C4-2B (cell line): ENCODE measurements around the gene SYT1.

Experiments used
- H3K27ac ChIP-seq: fragments of 450-650 bp; 2 replicates; pipeline ENCODE4 v1.5.1; 2017
- ZFX ChIP-seq: fragments of 450-650 bp; IDR thresholded peaks from 2 replicates; pipeline ENCODE4 v1.6.1; 2017
- TF ChIP-seq, protein P1 (sequence below): fragments of 450-650 bp; conservative IDR thresholded peaks from 2 replicates; pipeline ENCODE4 v1.5.1; 2017; ENCODE audit warnings: mild to moderate bottlenecking

SYT1 gene

GRCh38 chr12:79326663-79327062 is 462.1 kb downstream of the SYT1 start:
- TF ChIP-seq ZFX = no peak
- TF ChIP-seq, protein P1, sequence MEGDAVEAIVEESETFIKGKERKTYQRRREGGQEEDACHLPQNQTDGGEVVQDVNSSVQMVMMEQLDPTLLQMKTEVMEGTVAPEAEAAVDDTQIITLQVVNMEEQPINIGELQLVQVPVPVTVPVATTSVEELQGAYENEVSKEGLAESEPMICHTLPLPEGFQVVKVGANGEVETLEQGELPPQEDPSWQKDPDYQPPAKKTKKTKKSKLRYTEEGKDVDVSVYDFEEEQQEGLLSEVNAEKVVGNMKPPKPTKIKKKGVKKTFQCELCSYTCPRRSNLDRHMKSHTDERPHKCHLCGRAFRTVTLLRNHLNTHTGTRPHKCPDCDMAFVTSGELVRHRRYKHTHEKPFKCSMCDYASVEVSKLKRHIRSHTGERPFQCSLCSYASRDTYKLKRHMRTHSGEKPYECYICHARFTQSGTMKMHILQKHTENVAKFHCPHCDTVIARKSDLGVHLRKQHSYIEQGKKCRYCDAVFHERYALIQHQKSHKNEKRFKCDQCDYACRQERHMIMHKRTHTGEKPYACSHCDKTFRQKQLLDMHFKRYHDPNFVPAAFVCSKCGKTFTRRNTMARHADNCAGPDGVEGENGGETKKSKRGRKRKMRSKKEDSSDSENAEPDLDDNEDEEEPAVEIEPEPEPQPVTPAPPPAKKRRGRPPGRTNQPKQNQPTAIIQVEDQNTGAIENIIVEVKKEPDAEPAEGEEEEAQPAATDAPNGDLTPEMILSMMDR = no peak
- no peak overlapping the region for H3K27ac ChIP-seq

- H3K27ac ChIP-seq = no peak overlapping the region
- TF ChIP-seq, protein P1 = no peak
Measured at GRCh38 chr12:79327465-79327864, 462.9 kb downstream of the SYT1 start.

DNA sequence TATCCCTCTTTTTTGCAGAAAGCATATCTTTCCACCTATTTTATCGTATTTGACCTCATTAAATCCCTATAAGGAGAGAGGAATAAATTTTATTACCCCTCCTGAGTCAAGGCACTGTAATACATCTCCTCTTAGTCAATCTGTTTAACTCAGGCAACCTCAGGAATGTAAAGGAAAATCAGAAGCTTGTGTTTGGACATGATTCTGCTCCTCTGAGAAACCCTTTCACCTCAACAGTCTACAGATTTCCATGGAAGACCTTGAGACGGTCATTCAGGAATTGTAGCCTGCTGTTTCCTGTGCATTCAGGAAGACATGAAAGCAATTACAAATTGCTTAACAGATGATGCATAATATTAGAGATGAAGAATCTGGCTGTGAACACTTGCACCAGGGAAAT is 465.4 kb downstream of the SYT1 start:
- no peak overlapping the region for H3K27ac ChIP-seq
- TF ChIP-seq, protein P1 = no peak
- TF ChIP-seq ZFX = no peak

DNA sequence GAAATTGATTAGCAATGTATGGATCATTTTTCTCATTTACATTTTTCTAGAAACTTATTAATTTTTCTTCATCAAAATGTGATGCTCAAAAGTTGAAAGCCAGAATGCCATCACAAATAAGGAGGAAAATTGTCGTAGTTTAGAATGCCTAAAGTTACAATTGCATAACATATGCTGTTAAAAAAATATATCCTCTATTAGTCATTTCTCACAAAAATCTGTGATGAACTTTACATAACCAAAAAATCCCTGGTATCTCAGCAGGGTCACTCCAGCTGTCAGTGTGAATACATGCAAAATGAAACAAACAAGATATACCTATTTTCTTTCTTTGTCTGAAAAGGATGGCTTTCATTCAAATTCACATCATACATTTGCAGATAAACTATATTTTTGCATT is 467.3 kb downstream of the SYT1 start:
- TF ChIP-seq, protein P1 = no peak
- no peak for TF ChIP-seq ZFX
- no peak overlapping the region for H3K27ac ChIP-seq

GRCh38 chr12:79333144-79333543 is 468.6 kb downstream of the SYT1 start:
- no peak overlapping the region for H3K27ac ChIP-seq
- TF ChIP-seq, protein P1 = no peak
- no peak for TF ChIP-seq ZFX

DNA sequence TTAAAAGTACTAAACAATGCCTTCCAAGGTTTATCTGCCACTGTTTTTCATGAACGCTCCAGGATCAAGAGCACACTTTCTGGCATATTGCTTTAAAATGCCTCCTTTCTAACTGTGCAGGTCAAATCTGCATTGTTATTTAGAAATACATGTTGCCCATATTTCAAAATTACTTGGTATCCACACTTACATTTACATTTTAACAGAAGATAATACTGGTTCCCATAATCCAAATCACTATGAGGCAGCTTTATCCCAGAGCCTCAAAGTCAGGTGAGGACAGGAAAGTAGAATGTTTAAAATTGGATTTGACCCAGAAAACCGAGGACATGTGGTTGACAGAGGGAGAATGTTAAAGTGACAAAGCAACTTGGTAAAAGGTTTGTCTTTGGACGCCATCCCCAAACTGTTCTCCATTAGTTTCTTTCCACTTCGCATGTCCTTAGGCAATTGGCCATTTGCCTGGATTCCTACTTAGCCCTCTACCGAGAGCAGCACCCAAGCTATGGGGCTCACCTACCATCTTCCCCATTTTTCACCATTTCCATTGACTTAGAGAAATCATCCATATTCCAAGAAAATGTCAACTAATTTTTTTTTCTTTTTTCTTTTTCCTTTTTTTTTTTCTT is 473.2 kb downstream of the SYT1 start:
- H3K27ac ChIP-seq = no peak overlapping the region

More for the DNA sequence above, 473.2 kb downstream of the SYT1 start:
- TF ChIP-seq, protein P1 = no peak
- TF ChIP-seq ZFX = no peak
